Glutamatergic neuron (in vitro differentiated cells): ENCODE data around the gene CDC34. TPM values are rescaled to one million over a fixed set of nuclear protein-coding genes. Genes with fewer than 3 reads are reported as not detected.

Source experiments
- DNase-seq: peaks from one replicate; pipeline ENCODE4 v3.0.0; 2022
- H3K27ac Mint-ChIP-seq: one replicate; pipeline ENCODE4 v1.8.0; 2020; ENCODE audit warnings: mild to moderate bottlenecking, mixed read lengths, inconsistent platforms; ENCODE audit not compliant: unreplicated experiment
- H3K27me3 Mint-ChIP-seq: one replicate; pipeline ENCODE4 v1.8.0; 2020; ENCODE audit warnings: mild to moderate bottlenecking, moderate library complexity, mixed read lengths, inconsistent platforms; ENCODE audit not compliant: unreplicated experiment
- H3K36me3 Mint-ChIP-seq: one replicate; pipeline ENCODE4 v1.8.0; 2020; ENCODE audit warnings: mild to moderate bottlenecking, mixed read lengths, inconsistent platforms; ENCODE audit not compliant: unreplicated experiment
- H3K4me1 Mint-ChIP-seq: one replicate; pipeline ENCODE4 v1.8.0; 2020; ENCODE audit warnings: mild to moderate bottlenecking, low read depth, mixed read lengths, inconsistent platforms; ENCODE audit not compliant: unreplicated experiment
- H3K4me3 Mint-ChIP-seq: one replicate; pipeline ENCODE4 v1.8.0; 2020; ENCODE audit warnings: mild to moderate bottlenecking, mixed read lengths, inconsistent platforms; ENCODE audit not compliant: unreplicated experiment
- H3K9me3 Mint-ChIP-seq: one replicate; pipeline ENCODE4 v1.8.0; 2020; ENCODE audit warnings: mild to moderate bottlenecking, moderate library complexity, mixed read lengths, inconsistent platforms; ENCODE audit not compliant: unreplicated experiment
- CTCF ChIP-seq: fragments of 200-600 bp; sonication (generic); IDR thresholded peaks from one replicate; pipeline ENCODE4 v1.5.0; 2021; ENCODE audit not compliant: partially characterized antibody, unreplicated experiment
- total RNA-seq: library from RNA; stranded (reverse); fragmentation: NEBNext Ultra II Directional; extraction: Animal tissue kit (Norgen Biotek cat#: 25700); gene quantifications from one replicate; pipeline ENCODE4 v1.2.1, GENCODE V29; 2021; ENCODE audit not compliant: unreplicated experiment

Gene CDC34
- total RNA-seq, 1 donor from 2014 or later = 136 TPM

GRCh38 chr19:514166-514663 lies 17.3 kb upstream of the CDC34 start:
- DNase-seq = no peak
- Mint-ChIP-seq H3K27ac (peak overlapping the region; percentile 40), H3K4me3 (no peak overlapping the region), H3K9me3 (peaks cover 4% of the 10 kb centered on the region), H3K4me1 (peaks cover 4% of the 10 kb centered on the region), H3K36me3 (peaks cover 5% of the 10 kb centered on the region), H3K27me3 (peaks cover 17% of the 10 kb centered on the region)
- no peak for TF ChIP-seq CTCF

GRCh38 chr19:517721-518597 lies 13.6 kb upstream of the CDC34 start:
- peaks cover 4% of the 10 kb centered on the region for H3K9me3 Mint-ChIP-seq
- peak; percentile 53 for DNase-seq
- H3K27ac Mint-ChIP-seq = no peak overlapping the region
- no peak overlapping the region for H3K4me3 Mint-ChIP-seq
- H3K27me3 Mint-ChIP-seq = peaks cover 11% of the 10 kb centered on the region
- TF ChIP-seq CTCF = no peak
- H3K4me1 Mint-ChIP-seq = no peaks in the 10 kb centered on the region
- peaks cover 14% of the 10 kb centered on the region for H3K36me3 Mint-ChIP-seq

- Mint-ChIP-seq H3K27ac (no peak overlapping the region), H3K9me3 (peaks cover 4% of the 10 kb centered on the region), H3K4me3 (no peak overlapping the region)
These were observed 12.8 kb upstream of the CDC34 start for GRCh38 chr19:518598-519231.

GRCh38 chr19:519449-519865 lies 12.1 kb upstream of the CDC34 start:
- no peak for TF ChIP-seq CTCF

More at GRCh38 chr19:518598-519231, 12.8 kb upstream of the CDC34 start:
- DNase-seq = peak; percentile 72
- TF ChIP-seq CTCF = no peak
- H3K4me1 Mint-ChIP-seq = no peaks in the 10 kb centered on the region
- peaks cover 10% of the 10 kb centered on the region for H3K27me3 Mint-ChIP-seq
- peaks cover 14% of the 10 kb centered on the region for H3K36me3 Mint-ChIP-seq

More at GRCh38 chr19:519449-519865, 12.1 kb upstream of the CDC34 start:
- DNase-seq = no peak
- Mint-ChIP-seq H3K27ac (no peak overlapping the region), H3K9me3 (peaks cover 4% of the 10 kb centered on the region), H3K4me3 (no peak overlapping the region), H3K4me1 (no peaks in the 10 kb centered on the region), H3K36me3 (peaks cover 9% of the 10 kb centered on the region), H3K27me3 (peaks cover 3% of the 10 kb centered on the region)
